Measurements from ENCODE around the gene SLC1A1. TPM values are rescaled to one million over a fixed set of nuclear protein-coding genes. Genes with fewer than 3 reads are reported as not detected.
"Not testable (repeated sequence)": the region's sequence is repeated elsewhere in the genome, so short reads cannot be mapped to it uniquely, and the experiment has no call there.

SLC1A1 gene
- total RNA-seq, 4 donors from 2014 or later, result 1.8 to 12.3 (median 5.6) TPM

GRCh38 chr9:4592886-4593285, 102.6 kb downstream of the SLC1A1 start:
- ATAC-seq (ENCODE audit: low FRiP score) (no peak), DNase-seq (ENCODE audit: low spot score) (no peak)
- TF ChIP-seq, protein P1, sequence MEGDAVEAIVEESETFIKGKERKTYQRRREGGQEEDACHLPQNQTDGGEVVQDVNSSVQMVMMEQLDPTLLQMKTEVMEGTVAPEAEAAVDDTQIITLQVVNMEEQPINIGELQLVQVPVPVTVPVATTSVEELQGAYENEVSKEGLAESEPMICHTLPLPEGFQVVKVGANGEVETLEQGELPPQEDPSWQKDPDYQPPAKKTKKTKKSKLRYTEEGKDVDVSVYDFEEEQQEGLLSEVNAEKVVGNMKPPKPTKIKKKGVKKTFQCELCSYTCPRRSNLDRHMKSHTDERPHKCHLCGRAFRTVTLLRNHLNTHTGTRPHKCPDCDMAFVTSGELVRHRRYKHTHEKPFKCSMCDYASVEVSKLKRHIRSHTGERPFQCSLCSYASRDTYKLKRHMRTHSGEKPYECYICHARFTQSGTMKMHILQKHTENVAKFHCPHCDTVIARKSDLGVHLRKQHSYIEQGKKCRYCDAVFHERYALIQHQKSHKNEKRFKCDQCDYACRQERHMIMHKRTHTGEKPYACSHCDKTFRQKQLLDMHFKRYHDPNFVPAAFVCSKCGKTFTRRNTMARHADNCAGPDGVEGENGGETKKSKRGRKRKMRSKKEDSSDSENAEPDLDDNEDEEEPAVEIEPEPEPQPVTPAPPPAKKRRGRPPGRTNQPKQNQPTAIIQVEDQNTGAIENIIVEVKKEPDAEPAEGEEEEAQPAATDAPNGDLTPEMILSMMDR (IDR thresholded peaks at IDR 0.05), result no peak

- no peak for ATAC-seq (ENCODE audit: low FRiP score)
- TF ChIP-seq, protein P1 (IDR thresholded peaks at IDR 0.05), result no peak
- no peak for DNase-seq (ENCODE audit: low spot score)
Observed at GRCh38 chr9:4594545-4594944, 104.3 kb downstream of the SLC1A1 start.

GRCh38 chr9:4594994-4595393, 104.7 kb downstream of the SLC1A1 start:
- ATAC-seq (ENCODE audit: low FRiP score), result no peak
- no peak for DNase-seq (ENCODE audit: low spot score)
- TF ChIP-seq, protein P1 (IDR thresholded peaks at IDR 0.05), result no peak

GRCh38 chr9:4596165-4596922, 106.1 kb downstream of the SLC1A1 start:
- ATAC-seq (ENCODE audit: low FRiP score) (no peak), DNase-seq (ENCODE audit: low spot score) (no peak)
- TF ChIP-seq, protein P1 (IDR thresholded peaks at IDR 0.05), result no peak

DNA sequence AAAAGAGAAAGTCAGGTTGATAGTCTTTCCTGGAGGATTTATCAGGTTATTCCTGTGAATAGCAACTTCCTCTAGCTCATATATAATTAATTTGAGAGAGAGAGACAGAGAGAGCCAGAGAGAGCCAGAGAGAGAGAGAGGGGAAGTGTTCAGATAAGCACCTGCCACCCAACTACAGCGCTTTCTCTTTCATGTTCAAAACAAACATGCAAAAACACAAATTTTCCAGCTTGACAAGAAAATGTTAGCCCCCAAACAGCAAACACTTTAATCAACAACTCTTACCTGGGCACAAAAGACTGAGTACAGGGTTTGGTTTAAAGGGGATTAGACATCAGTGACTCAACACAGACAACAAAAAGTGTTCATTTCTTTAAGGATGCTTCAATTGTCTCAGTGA, 110.1 kb downstream of the SLC1A1 start:
- TF ChIP-seq, protein P1 (IDR thresholded peaks at IDR 0.05), result no peak
- ATAC-seq (ENCODE audit: low FRiP score), result no peak
- DNase-seq (ENCODE audit: low spot score), result no peak

- DNase-seq (ENCODE audit: low spot score) (no peak), ATAC-seq (ENCODE audit: low FRiP score) (no peak)
- TF ChIP-seq, protein P1 (IDR thresholded peaks at IDR 0.05), result no peak
Observed at GRCh38 chr9:4603830-4604229, 113.6 kb downstream of the SLC1A1 start.

DNA sequence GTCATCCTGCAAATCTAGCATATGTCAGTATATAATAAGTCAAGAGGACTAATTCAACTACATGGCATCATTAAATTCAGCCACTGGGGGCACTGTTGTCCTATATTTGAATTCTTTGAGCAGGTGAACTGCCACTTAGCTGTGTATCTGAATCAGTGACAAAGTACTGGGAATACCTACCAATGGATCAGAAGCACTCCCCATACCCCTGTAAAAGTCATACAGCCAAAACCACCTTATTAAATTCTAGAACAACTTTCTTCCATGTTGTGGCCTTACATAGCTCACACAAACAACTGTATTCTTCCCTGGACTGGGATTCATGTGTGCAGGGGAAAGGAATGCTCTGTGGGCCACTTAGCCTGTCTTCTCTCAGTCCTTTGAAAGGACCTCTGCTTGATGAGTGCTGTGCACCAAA, 114.4 kb downstream of the SLC1A1 start:
- TF ChIP-seq, protein P1 (IDR thresholded peaks at IDR 0.05), result no peak
- ATAC-seq (ENCODE audit: low FRiP score) (no peak), DNase-seq (ENCODE audit: low spot score) (peak; percentile 76)

DNA sequence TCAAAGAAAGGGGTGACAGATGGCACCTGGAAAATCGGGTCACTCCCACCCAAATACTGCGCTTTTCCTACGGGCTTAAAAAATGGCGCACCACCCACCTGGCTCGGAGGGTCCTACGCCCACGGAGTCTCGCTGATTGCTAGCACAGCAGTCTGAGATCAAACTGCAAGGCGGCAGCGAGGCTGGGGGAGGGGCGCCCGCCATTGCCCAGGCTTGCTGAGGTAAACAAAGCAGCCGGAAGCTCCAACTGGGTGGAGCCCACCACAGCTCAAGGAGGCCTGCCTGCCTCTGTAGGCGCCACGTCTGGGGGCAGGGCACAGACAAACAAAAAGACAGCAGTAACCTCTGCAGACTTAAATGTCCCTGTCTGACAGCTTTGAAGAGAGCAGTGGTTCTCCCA, 115.8 kb downstream of the SLC1A1 start:
- not testable (repeated sequence) for DNase-seq (ENCODE audit: low spot score); ATAC-seq (ENCODE audit: low FRiP score)

Data from omental fat pad (tissue), 4 donors.